Measurements from ENCODE around the gene ABCD3.

ABCD3 gene

DNA sequence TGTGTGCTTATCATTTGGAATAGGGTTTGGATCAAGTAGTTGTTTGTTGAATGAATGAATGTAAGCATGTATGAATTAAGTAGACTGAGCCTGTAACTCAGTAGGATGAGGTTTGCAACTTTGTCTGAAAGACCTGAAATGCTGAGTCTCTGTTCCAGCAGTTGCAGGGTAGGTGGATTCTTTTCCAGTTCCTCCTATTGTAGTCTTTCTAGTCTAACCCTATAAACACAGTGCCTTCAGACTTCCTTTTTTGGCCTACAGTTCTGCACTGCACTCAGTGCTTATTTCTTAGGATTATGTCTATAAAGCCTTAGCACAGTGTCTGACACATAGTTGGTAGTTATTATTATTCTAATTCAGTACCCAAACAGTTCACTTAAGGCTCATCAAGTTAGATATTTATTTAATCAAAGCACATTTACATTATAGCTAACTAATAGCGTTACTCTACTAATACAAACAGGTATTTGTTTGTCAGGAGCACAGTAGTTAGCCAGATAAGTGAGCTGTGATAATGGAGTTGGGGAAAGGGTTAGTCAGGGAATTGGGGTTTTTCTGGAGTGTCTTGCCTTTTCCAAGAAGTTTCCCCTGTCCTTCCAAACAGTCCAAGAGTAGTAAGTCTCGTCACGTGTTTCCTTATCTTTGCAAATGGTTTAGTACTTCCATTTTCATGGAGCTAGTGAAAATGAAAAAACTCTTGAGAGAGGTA, 45.0 kb downstream of the ABCD3 start:
- DNase-seq (ENCODE audit: low read depth in 2 of 2): no peak

DNA sequence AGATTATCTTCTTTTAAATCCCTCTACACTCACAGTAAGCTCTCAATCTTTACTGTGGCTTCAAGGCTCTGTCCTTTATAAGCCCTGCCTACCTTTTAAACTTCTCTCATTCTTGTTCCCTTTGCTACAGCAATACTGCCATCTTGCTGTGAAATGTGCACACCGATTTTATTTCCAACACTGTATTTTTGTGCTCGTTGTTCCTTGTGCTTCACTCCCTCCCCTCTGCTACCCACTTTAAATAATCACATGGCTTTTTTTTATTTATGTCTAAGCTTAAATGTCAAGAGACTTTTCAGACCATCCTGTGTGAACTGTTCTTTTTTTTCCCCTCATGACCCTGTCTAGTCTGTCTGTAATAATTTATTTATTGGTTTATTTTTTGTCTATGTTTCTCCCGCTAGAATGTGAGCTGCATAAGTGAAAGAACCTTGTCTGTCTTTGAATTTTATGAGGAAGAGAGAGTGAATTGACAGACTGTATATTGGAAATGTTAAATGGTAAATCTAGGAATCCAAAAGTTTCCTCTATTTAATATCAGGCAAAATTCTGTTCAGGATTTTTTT, 45.7 kb downstream of the ABCD3 start:
- DNase-seq (ENCODE audit: low read depth in 2 of 2): no peak

DNA sequence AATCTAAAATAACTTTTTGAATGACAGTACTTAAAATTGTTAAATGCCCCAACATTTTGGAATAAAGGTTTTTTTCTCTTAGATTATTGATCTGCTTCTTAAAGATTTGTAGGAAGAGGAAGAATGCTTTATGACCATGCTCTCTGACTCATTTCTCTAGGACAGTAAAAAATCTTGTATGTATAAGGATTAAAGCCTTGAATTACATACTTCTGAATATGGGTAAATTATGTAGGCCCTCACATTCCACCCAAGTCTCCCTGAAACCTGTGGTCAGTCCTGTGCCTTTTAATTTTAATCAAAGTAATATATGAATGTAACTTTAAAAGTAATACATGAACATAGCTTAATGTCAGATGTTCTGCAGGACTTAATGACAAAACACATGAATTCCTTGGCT, 50.5 kb downstream of the ABCD3 start:
- DNase-seq (ENCODE audit: low read depth in 2 of 2): no peak

DNA sequence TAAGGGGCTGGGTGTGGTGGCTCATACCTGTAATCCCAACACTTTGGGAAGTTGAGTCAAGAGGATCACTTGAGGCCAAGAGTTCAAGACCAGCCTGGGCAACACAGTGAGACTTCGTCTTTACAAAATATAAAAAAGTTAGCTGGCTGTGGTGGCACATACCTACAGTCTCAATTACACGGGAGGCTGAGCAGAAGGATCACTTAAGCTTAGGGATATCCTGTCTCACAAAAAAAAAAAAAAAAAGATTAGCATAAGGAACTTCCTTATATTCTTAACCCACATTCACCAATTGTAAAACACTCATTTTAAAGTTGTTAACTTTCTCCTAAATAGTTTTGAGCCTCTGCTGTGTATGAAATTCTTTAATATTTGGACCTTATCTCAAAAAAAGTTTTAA, 53.1 kb downstream of the ABCD3 start:
- DNase-seq (ENCODE audit: low read depth in 2 of 2): no peak

DNA sequence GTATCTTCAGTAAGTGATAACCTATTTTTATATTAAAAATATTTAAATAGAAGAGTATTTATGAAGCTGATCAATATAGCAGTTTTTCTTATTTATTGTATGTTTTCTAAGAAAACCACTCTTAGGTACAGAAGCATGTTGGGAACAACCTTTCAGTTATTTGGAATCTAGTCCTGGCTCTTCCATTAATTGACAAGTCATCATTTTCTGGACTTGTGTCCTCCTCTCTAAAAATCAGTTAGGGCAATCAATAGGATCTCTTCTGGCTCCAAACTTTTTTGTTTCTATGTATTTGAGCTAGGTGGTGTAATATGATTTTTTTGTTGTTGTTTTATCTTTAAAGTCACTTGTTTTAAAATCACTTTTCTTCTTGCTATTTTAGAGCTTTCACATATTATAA, 57.0 kb downstream of the ABCD3 start:
- DNase-seq (ENCODE audit: low read depth in 2 of 2): no peak

DNA sequence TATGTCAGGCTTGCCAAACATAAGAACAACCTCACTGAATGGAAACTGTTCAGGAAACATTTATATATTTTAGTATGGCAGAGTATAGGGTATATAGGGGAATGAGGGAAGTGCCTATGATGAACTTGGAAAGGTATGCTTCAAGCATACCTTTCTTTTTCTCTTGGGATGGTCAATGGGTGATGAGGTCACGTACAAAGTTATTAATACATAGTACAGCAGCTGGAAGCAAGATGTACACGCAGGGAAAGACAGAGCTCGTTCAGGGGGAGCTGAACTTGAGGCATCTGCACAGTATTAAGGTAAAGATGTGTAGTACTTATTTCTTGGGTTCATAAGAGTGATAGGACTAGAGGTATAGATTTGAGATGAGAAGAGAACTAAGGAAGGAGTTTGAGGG, 61.5 kb downstream of the ABCD3 start:
- DNase-seq (ENCODE audit: low read depth in 2 of 2): no peak

DNA sequence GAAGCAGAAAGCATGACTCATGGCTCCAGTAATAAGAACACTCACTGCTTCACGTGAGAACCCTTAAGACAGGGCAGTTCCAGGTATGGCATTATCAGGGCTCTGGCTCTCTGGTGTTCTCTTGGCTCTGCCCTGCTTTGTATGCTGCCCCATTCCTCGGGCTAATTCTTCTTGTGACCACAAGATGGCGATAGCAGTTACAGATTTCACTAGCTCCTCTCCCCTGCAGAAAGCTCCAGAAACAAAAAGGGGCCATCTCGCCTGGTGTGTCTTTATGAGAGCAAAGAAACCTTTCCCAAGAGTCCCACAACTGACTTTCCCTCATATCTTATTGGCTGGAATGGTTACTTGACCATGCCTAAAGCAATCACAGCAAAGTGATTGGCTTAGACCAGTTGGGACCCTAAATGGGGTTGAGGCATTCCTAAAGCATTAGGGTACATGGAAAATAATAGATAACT, 63.3 kb downstream of the ABCD3 start:
- DNase-seq (ENCODE audit: low read depth in 2 of 2): peak in 1 of 2 donors; percentile 4

DNA sequence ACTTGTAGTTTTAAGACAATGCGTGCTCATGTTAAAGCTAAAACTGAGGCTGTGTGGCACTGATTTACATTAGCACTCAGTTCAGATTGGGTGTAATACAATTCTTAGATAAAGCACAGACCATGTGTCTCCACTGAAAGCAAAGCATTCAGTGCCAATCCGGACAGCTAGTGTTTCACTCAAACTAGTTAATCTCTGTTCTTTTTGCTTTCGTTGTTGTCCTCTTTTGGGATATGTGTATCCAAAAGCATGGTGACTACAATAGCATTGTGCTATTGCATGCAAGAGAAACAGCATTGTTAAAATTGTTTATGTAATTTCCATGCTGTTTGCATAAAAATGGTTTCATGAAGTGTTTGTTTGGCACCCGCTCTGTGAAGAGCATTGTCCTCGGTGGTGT, 68.8 kb downstream of the ABCD3 start:
- no peak for DNase-seq (ENCODE audit: low read depth in 2 of 2)

DNA sequence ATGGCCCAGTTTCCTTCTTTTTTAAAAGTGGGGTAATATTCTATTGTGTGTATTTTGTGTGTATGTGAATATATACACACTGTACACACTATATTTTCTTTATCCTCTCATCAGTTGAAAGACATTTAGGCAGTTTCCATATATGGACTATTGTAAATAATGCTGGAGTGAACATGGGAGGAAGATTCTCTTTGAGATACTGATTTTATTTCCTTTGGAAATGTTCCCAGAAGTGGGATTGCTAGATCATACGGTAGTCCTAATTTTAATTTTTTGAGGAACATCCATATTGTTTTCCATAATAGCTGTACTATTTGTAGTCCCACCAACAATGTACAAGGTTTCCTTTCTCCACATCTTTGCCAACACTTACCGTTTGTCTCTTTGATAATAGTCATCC, 72.4 kb downstream of the ABCD3 start:
- DNase-seq (ENCODE audit: low read depth in 2 of 2): no peak

DNA sequence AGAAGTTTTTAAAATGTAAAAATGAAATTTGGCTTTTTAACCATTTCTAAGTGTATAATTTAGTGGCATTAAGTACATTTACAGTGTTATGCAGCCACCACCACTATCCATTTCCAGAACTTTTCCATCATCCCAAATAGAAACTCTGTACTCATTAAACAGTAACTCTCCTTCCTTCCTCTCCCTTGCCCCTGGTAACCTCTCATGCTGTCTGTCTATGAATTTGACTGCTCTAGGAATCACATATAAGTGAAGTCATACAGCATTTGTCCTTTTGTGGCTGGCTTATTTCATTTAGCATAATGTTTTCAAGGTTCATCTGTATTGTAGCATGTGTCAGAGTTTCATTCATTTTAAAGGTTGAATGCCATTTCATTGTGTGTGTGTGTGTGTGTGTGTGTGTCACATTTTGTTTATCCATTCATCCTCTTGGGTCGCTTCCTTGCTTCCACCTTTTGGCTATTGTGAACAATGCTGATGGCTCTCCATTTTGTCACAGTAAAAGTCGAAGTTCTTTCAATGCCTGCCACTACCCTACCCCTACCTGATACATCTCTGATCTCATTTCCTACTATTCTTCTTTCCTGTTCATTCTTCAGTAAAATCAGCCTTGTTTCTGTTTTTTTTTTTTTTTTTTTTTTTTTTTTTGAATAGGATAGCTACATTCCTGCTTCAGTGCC, 78.0 kb downstream of the ABCD3 start:
- DNase-seq (ENCODE audit: low read depth in 2 of 2): no peak

DNA sequence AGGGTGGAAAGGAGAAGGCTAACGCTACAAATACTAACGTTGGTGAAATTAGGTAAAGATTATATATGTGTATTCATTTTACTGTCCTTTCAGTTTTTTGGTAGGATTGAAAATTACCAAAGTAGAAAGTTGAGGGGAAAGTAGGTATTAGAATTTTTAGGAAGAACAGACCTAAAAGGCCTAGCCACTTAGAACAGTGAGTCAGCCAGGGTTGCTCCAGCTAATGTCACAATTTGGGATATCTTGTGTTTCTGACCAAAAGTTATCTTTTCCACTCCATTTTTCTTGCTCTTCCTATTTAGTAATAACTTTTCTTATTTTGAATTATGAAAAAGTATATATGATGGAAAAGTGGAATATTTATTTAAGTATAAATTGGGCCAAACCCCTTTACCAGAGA, 83.2 kb downstream of the ABCD3 start:
- no peak for DNase-seq (ENCODE audit: low read depth in 2 of 2)

DNA sequence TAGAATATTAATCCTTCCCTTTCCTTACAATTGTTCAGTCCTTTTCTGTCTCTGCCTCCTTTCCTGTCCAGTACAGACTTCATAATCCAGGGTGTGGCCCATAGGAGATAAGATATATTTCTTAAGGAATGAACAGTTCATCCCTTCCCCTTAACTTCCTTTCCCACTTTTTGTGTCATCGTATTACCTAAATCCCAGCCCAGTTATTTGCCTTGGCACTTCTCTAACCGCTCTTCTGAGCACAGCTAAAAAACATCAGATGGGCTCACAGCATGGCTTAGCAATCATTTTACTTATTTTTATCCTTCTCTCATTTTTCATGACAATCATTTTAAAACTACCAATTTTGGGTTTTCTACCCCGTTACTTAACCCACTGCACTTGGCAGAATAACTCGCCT, 83.7 kb downstream of the ABCD3 start:
- no peak for DNase-seq (ENCODE audit: low read depth in 2 of 2)

DNA sequence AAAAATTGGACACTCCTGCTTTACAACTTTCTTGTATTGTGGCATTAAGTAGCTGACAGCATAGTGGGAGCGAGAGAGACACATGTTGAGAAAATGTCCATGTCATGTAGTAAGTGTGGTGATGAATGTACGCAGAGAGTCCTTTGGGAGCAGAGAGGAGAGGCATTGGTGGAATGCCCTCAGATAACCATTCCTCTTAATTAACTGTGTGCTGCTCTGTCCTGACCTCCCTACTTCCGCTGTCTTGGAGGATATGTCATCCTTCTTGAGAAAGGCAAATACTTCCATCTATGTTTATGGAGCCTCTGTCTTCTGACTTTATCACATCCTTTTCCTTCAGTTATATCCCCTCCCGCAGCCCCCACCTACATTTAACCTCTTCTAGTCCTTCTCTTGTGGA, 85.0 kb downstream of the ABCD3 start:
- no peak for DNase-seq (ENCODE audit: low read depth in 2 of 2)

DNA sequence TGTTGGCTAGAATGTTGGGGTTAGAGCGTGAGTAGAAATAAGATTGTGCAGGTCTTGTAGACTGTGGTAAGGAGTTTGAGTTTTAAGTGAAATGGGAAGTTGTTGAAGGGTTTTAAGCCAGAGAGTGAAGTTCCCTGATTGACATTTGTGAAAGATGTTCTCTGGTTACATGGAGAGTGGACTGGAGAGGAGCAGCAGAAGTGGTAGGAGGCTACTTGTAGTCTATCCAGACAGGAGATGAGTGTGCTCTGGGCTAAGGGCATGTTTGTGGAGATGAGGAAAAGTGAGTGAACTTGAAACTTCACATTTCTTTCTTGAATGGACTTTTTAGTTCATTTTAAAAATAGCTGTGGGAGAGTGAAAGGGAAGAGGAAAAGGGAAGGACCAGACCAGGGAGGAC, 86.4 kb downstream of the ABCD3 start:
- DNase-seq (ENCODE audit: low read depth in 2 of 2): no peak

DNA sequence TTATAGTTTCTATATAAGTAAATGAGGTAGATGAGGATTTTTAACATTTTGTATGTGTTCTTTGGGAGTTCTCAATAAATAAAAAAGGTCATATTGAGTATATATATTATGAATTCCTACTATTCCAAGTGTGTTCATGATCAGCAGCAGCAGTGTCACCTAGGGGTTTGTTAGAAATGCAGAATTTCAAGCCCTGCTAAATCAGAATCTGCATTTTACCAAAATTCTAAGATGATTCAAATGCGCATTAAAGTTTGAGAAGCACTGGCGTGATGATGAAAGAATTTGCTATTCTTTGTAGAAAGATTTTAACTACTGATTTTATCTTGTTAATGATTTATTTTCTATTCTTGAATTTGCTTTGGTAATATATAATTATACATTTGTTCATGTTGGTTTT, 94.6 kb downstream of the ABCD3 start:
- DNase-seq (ENCODE audit: low read depth in 2 of 2): no peak

DNA sequence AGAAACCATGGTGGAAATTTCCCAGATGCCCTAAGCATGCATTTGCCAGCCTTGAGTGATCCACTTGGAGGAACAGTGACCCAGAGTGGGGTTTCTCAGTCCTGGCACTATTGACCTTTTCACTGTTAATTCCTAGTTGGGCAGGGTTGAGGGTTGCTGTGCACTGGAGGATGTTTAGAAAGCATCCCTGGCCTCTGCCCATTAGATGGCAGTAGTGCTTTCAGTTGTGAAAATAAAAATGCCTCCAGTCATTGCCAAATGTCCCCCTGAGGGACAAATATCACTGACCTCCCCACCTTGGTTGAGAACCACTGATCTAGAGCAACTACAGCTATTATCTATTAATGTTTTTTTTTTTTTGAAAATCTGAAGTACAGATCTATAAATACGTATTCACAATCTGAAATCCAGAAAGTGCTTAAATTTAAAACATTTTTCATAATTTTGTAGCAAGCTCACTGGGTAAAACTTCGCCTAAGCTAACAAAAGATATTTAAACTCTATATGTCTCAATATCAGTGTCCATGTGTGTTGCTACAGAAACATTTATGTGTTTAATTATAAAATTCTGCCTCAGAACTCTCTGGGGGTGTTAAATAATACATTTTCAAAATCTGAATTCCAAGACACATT, 96.0 kb downstream of the ABCD3 start:
- no peak for DNase-seq (ENCODE audit: low read depth in 2 of 2)

DNA sequence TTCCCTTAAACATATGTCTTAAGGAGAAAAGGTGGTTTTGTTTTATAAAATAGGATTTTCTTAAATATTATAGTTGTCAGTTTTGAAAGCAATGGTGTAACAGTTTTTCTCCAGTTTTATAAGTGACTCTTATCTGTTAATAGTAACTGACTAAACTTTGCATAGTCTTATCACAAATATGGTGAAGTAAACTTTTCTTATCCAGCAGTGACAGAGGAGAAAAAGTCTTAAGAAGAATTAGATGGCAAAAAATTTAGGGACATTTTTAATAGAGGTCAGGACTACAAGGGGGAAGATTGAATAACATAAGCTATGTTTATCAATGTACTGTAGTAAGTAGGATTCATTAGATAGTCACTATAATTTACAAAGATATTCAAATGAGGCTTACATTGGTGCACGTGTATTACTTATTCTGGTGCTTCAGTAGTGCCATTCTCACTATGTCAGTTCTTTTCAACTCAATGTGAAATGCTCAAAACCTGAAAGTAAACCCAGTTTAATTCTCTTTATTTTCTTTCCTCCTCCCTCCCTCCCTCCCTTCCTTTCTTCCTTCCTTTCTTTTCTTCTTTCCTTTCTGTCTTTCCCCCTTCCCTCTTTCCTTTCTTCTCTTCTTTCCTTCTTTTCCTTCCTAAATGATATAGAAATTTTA, 97.2 kb downstream of the ABCD3 start:
- DNase-seq (ENCODE audit: low read depth in 2 of 2): no peak

DNA sequence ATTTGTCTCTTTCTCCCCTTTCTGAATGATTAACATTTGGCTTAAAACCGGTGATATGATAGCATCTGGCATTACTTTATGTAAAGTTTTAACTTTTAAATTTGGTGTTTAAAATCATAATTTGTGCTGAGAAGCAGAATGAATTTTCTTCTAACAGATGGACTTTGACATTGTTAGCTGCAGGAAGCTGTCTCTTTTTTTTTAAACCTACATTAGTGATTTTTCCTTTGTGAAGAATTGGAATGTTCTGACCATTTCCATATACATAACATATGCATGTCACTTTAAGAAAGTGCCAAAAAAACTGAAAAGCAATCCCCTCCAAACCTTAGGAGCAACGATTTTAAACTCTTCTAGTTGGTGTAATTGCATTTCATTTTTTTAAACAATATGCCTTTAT, 101.2 kb downstream of the ABCD3 start:
- DNase-seq (ENCODE audit: low read depth in 2 of 2): no peak

DNA sequence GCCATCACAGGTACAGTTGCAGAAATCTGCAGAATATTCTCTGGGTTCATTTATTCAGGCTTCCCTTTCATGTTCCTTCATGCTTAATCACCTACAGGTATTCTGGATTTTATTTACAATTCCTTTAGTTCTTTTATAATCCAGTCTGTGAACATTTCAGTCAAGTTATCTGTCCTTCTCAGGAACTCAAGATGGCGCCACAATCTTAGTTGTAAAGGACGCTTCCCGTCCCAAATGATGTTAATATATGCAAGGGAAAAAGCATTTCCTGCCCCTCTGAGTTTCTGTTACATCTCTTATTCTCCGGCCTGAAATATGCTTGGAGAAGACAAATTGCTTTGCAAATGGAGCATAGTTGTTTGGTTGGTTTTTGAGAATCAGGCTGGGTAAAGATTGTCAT, 104.1 kb downstream of the ABCD3 start:
- DNase-seq (ENCODE audit: low read depth in 2 of 2): no peak

DNA sequence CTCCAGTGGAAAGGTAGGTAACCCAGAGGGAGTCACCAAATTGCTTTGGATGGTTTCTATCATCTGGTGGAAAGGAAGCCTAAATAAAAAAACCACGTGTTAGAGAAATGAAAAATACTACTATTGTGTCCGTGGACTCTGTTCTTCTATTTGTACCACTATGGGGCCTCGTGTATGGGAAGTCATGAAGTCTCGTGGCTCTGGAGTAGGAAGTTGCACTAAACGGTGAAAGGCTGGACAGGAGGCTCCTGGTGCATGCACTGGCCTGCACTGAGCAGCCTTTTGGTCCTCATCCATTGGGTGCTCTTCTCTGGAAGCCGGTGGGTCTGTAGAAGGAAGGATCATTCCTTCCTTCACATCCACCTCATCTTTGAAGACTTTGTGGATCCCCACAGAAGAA, 106.3 kb downstream of the ABCD3 start:
- DNase-seq (ENCODE audit: low read depth in 2 of 2): no peak

DNA sequence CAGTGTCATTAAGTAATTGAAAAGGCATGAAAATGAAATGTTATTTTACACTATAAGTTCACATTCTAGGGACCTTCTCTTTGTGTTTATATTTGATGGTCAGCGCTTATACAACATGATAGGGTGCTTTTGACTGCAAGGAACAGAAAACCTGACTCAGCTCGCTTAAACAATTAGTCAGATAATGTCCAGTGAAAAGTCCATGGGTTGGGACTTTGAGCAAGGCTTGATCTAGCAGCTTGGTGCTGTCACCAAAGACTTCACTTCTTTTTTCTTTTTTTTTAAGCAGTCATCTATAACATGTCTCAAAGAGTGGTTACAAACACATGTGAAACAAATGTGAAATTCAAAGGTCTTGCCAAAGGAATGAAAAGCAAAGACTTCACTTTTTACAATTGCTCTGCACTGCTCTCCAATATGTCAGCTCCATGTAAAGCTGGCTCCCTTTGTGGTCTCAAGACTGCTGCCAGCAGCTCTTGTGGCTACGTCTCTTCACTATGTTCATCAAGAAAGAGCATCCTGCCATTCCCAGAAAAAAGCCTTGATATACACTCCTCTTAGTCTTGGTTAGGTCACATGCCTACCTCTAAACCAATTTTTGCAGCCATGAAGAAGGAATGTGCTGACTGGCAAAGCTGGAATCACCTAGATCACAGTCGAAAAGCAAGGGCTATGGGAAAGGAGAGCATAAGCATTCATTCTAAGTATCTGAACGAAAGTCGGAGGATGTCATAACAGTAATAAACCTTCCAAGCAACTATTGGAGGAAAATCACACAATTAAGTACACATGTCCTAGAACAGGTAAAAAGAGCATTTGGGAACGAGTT, 108.2 kb downstream of the ABCD3 start:
- DNase-seq (ENCODE audit: low read depth in 2 of 2): no peak
